Esophagus muscularis mucosa (tissue), 2 donors: ENCODE data around the gene DIP2A.

Source experiments
- POLR2A ChIP-seq: fragments of 450-650 bp; IDR thresholded peaks from one replicate; pipeline ENCODE4 v1.6.1; 2017; ENCODE audit warnings: antibody characterized with exemption, moderate library complexity, mild to moderate bottlenecking, low read depth
- POLR2AphosphoS5 ChIP-seq, 2 donors: sonication (generic); formaldehyde crosslinking; IDR thresholded peaks; one replicate each; pipeline ENCODE4 v1.6.1; 2017; ENCODE audit warnings: antibody characterized with exemption in 2 of 2

- TF ChIP-seq POLR2A (no peak), POLR2AphosphoS5 (IDR thresholded peaks at IDR 0.05) (no peak)
Observed at GRCh38 chr21:46551636-46552241, 93.0 kb downstream of the DIP2A start.
